HEK293 (cell line): Measurements from ENCODE around the gene CNTNAP4.

Experiments used
- KLF16 ChIP-seq: fragments of 450-650 bp; formaldehyde crosslinking; IDR thresholded peaks from 2 replicates; pipeline ENCODE4 v1.5.1; 2017; ENCODE audit warnings: missing biosample characterization, missing genetic modification characterization
- ZBTB8A ChIP-seq: fragments of 450-650 bp; formaldehyde crosslinking; IDR thresholded peaks from 2 replicates; pipeline ENCODE4 v1.5.1; 2016; ENCODE audit warnings: missing biosample characterization, missing genetic modification characterization

DNA sequence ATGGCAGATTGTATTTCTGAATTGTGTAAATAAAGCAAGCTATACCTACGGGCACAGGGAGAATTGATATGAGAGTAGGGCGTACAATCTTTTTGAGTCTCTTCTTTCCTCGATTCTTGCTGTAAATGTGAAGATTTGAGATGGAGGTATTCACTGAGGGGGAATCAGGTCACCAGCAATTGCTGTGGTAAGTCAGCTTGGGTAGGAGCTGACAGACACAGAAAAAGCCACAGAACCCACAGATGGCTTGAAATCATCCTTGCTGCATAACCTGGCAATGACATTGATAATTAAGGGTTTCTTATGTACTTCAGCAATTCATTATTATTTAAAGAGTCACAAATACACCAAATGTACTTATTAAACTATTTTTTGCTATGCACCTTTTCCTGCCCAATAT lies 164.2 kb downstream of the CNTNAP4 start:
- TF ChIP-seq KLF16 (tag by site-specific recombination) = no peak
- no peak for TF ChIP-seq ZBTB8A (tag by site-specific recombination)
